ENCODE measurements around the gene KRTAP20-3.

GRCh38 chr21:30638686-30639085 lies 4.0 kb upstream of the KRTAP20-3 start:
- TF ChIP-seq CTCF (IDR thresholded peaks at IDR 0.05 in 8 of 11, conservative IDR thresholded peaks at IDR 0.05 in 3 of 11) (no peak), POLR2A (IDR thresholded peaks at IDR 0.05) (no peak)

Data from spleen (tissue), 7 donors.